ENCODE measurements around the gene FNDC3A.
"Not testable (repeated sequence)": the region's sequence is repeated elsewhere in the genome, so short reads cannot be mapped to it uniquely, and the experiment has no call there.

Gene FNDC3A

DNA sequence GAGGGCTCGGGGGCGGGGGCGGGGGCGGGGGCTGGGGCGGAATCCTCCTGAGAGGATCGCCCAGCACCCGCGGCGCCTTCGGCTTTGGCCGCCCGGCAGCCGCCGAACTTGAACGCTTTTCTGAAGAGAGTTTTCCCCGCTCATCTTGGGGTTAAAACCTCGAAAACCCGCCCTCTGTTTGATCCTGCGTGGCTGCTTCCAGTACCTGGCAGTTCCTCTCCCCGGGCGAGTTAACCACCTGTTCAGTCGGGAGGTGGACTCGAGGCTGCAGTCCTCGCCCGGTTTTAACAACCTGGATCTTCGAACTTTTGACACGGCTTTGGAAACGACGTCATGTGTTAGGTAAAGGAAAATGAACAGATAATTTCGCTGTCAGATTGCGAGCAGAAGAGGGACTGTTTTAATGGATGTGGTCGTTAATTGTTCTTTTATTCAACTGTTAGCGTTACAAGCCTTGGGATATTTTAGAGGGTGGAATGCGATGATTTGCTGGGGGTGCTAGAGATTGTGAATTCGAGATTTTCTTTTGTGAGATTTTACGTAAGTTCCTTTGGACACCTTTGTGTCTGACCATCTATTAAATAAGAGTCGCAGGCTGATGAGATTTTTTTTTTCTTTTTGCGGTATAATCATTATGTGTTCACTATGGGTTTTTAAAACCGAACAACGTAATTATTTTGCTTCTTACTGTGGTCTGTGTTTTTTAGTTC is 1.0 kb downstream of the FNDC3A start:
- peak; percentile 14 for DNase-seq

GRCh38 chr13:48977286-48977625 is 1.5 kb downstream of the FNDC3A start:
- no peak for DNase-seq

GRCh38 chr13:48977973-48978372 is 2.3 kb downstream of the FNDC3A start:
- no peak for DNase-seq

- DNase-seq: no peak
Measured at GRCh38 chr13:48978942-48979601, 3.4 kb downstream of the FNDC3A start.

DNA sequence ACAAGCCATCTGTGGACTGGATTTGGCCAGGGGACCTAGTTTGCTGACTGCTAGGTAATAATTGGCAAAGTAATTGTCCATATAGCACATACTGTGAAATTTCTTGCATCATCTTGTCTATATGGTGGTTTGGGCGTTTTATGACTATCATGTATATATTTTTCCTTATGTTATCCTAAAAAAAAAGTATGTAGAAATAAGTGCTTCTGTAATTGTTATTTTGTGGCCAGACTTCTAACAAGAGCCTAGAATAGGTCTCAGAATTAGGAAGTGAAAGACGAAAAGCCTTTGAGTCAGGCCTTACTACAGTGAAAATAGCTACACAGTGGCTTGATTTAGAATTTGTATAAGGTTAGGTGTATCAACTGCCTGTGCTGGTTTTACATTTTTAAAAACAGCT is 4.2 kb downstream of the FNDC3A start:
- no peak for DNase-seq

GRCh38 chr13:48983331-48983730 is 7.6 kb downstream of the FNDC3A start:
- no peak for DNase-seq

- DNase-seq: no peak
Measured at GRCh38 chr13:48985756-48986155, 10.0 kb downstream of the FNDC3A start.

GRCh38 chr13:48990900-48991299 is 15.2 kb downstream of the FNDC3A start:
- DNase-seq: no peak

GRCh38 chr13:48993150-48993549 is 17.4 kb downstream of the FNDC3A start:
- no peak for DNase-seq

DNA sequence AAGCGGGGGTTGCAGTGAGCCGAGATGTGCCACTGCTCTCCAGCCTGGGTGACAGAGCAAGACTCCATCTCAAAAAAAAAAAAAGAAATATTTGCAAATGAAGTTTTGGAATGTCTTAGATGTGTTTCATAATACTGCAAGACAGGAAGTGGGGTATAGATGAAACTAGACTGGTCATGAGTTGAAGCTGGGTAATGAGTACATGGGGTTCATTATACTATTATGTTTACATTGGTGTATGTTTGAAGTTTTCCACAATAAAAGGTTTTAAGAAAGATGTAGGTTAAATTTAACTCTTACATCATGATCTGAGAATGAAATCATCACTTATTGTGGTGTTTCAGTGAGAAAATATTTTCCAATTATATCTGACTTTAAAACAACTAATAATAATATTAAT is 19.0 kb downstream of the FNDC3A start:
- DNase-seq: no peak

GRCh38 chr13:48998641-48999292 is 23.1 kb downstream of the FNDC3A start:
- no peak for DNase-seq

GRCh38 chr13:49000247-49000646 is 24.5 kb downstream of the FNDC3A start:
- DNase-seq: no peak

- DNase-seq: not testable (repeated sequence)
Measured at GRCh38 chr13:49018986-49019635, 43.4 kb downstream of the FNDC3A start.

DNA sequence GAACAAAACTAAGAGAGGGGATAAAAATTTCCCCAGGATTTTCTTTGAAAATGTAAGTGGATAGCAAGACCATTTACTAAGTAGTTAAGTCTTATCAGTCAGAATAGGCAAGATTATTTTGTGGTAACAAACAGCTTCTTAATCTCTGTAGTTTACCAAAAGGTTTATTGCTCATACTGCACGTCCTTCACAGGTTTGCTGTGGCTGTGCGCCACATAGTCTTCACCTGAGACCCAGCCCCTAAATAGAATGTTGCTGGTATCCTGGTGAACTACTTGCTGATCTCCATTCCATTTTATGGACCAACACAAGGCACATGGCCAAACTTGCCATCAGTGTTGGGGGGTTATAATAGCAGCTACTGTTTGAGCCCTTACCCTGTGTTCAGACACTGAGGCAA is 44.6 kb downstream of the FNDC3A start:
- no peak for DNase-seq

DNA sequence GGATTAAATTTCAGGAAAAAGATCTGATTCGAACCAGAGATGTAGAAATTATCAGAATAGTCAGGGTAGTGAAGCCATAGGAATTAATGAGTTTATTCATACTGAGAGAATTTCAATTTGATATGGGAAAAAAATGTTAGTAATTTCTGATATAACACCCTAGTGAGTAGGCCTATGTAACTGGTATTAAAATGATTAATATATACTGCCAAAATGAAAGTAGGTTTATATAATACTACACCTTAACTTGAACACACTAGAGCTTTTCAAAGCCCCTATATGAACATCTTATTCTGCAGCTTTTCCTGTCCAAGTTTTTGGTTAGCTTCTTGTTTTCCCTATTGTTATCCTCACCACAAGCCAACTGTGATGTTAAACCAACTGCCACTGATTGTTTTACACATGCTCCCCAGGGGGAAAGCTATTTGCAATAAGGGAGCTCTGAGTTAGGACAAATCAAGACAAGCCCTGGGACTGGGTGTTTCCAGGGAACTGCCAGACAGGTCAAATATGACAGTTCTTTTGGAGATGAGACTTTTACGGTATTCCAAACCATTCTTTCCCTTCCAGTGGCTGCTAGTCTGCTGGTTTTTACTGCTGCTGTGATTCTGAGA is 45.3 kb downstream of the FNDC3A start:
- DNase-seq: no peak

DNA sequence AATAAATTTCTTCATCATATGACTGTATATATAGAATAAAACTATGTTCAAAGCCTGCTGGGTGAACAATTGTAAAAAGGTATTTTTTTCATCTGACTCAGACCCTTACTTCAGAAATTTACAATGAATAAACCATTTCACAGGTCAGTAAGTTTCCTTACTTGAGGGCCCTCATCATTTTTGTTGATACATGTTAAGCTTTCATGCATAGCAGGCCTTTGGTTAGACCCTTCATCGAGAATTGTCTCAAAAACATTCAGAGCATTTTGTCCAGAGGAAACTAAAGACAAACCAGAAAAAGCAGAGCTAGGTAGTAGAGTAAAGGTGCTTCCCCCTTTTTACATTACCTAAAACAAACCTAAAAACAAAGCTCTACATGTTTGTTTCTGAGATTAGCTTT is 46.2 kb downstream of the FNDC3A start:
- no peak for DNase-seq

DNA sequence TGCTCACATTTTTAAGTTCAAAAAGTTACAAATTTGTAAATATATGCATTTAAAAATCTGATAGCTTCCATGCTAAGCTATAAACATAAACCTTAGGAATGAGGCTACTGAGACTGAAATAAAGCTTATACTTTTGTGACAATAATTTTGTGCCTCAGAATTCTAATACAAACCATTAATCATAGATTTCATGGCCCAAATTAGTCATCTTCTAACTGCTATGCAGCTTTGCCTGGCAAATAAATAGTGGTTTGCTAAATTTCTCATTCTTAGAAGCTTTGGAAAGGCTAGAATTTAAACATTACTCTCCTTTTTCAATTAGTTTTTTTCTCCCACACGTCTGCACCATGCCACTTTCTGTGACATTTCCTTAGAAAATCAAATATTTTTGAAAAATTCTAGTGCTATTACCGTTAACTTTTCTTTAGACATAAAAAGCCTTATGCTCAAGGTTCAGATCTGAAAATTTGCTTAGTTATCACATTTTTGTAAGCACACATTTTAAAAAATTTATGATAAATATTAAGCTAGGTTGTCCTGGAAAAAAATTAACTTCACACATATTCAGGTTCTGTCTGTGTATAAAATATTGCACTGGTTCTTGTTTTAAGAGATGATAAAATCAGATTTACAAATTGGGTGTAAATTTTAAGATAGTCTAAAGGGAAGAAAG is 46.9 kb downstream of the FNDC3A start:
- DNase-seq: no peak

DNA sequence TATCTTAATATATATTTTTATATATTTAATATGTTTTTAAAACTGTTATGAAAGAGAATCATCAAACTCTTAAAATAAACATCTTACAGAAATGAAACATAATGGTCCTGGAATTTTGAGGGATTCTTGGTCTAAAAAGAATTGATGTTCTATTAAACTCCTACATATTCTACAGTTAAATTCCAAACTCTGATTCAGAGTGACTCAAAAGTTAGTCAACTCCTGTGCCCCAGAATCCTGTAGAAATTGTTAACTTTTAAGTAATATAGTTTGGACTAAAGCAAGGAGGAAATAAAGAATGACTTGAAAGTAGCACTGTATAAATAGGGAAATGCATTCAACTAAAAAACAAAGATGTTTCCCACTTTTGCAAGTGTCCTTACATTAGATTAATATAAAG is 47.7 kb downstream of the FNDC3A start:
- no peak for DNase-seq

DNA sequence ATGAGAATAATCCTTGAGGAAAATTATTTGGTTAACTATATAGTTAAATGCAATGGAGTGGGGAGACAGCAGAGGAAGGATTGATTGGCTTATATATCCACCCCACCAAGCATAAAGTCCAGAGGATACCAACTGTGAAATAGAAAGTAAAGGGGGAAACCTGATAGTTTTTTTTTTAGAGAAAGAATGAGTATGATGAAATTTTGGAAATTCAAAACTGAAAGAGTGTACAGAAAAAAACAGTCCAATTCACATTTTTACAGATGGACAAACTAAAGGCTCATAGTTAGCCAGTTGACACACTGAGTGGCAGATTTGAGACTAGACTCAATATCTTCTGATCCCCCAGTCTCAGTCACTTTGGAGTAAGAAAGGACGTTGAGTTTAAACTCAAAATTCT is 51.1 kb downstream of the FNDC3A start:
- no peak for DNase-seq

DNA sequence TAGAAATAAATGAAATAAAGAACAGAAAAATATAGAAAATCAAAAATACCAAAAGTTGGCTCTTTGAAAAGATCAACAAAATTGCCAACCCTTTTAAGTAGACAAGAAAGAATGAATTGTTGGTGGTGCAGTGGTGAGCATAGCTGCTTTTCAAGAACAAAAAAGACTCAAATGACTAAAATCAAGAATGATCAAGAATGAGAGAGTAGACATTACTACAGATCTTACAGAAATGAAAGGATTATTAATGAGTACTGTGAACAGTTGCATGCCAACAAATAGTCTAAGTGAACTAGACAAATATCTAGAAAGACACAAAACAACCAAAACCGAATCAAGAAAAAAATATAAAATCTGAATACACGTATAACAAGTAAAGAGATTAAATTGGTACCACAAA is 53.9 kb downstream of the FNDC3A start:
- no peak for DNase-seq

DNA sequence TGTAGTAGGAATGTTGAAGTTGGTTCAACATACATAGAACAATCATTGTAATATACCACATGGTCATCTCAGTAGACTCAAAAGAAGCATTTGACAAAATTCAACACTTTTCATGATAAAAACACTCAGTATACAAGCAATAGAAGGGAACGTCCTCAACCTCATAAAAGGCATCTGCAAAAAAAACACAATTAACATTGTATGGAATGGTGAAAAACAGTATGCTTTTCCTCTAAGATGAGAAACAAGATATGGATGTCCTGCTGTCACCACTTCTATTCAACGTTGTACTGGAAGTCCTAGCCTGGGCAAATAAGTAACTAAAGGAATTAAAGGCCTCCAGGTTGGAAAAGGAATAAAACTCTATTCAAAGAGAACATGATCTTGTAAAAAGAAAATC is 54.5 kb downstream of the FNDC3A start:
- no peak for DNase-seq

DNA sequence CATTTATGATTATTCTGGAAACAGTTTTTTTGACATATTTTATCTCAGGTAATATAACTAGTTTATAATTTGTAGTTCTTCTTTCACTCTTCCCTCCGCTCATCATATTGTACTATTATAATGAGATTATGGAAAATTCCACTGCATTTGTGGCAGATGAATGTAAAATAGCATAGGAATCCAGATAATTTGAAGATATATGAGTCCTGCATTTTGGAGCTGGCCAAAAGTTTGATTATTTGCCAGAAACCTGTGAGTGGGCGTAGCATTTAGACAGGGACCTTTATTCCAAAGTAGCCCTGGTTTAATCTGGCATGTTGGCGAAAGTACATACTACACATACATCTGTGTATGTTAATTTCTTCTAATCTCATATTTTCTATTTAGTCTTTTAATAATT is 65.2 kb downstream of the FNDC3A start:
- no peak for DNase-seq

GRCh38 chr13:49042476-49042875 is 66.8 kb downstream of the FNDC3A start:
- DNase-seq: no peak
